ENCODE measurements around the gene S100A9. TPM values are rescaled to one million over a fixed set of nuclear protein-coding genes. Genes with fewer than 3 reads are reported as not detected.

The S100A9 gene
- total RNA-seq, 4 donors from 2014 or later = 33.4 to 175 (median 54.0) TPM

DNA sequence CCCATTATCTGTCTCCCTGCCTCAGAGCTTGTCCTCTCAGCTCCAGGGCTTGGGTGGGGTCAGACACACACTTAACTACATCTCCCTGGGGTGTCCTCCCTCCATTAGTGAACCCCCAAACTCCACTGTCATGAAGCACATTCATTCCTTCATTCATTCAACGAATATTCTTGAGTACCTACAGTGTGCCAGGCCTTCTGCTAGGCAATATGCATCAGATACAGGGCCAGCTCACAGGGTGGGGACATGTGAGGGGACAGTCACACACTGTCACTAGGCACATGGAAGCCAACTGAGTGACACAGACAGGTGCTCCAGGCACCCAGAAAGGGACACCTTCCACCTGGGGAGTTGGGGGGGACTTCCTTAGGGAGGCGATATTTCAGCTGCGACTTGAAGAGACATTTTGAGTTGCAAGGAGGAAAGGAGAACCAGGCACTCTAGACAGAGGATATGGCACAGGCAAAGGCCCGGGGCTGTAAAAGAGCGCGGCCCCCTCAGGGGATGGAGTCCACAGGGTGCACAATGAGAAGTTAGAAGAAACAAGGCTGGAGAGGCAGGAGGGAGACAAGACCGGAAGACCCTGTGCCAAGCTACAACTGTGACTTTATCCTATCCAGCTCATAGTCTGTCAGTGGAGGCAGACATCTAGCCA, 41.9 kb downstream of the S100A9 start:
- H3K4me1 ChIP-seq = no peaks in the 10 kb centered on the region
- no peak overlapping the region for H3K4me3 ChIP-seq
- H3K27ac ChIP-seq = no peak overlapping the region
- H3K9me3 ChIP-seq = no peaks in the 10 kb centered on the region
- no peaks in the 10 kb centered on the region for H3K36me3 ChIP-seq
- DNase-seq = no peak
- intact Hi-C loops (cut with DNase I; ENCODE audit: low total_unique reads) = no loop called here
- H3K27me3 ChIP-seq = no peaks in the 10 kb centered on the region
- no peak for TF ChIP-seq POLR2A (IDR thresholded peaks at IDR 0.05)

GRCh38 chr1:153400244-153400643, 42.6 kb downstream of the S100A9 start:
- no peaks in the 10 kb centered on the region for H3K27me3 ChIP-seq
- intact Hi-C loops (cut with DNase I; ENCODE audit: low total_unique reads) = no loop called here
- no peaks in the 10 kb centered on the region for H3K36me3 ChIP-seq
- H3K4me1 ChIP-seq = no peaks in the 10 kb centered on the region
- H3K27ac ChIP-seq = no peak overlapping the region
- TF ChIP-seq POLR2A (IDR thresholded peaks at IDR 0.05) = no peak
- TF ChIP-seq, protein P1, sequence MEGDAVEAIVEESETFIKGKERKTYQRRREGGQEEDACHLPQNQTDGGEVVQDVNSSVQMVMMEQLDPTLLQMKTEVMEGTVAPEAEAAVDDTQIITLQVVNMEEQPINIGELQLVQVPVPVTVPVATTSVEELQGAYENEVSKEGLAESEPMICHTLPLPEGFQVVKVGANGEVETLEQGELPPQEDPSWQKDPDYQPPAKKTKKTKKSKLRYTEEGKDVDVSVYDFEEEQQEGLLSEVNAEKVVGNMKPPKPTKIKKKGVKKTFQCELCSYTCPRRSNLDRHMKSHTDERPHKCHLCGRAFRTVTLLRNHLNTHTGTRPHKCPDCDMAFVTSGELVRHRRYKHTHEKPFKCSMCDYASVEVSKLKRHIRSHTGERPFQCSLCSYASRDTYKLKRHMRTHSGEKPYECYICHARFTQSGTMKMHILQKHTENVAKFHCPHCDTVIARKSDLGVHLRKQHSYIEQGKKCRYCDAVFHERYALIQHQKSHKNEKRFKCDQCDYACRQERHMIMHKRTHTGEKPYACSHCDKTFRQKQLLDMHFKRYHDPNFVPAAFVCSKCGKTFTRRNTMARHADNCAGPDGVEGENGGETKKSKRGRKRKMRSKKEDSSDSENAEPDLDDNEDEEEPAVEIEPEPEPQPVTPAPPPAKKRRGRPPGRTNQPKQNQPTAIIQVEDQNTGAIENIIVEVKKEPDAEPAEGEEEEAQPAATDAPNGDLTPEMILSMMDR (IDR thresholded peaks at IDR 0.05) = no peak
- H3K9me3 ChIP-seq = no peaks in the 10 kb centered on the region
- H3K4me3 ChIP-seq = no peak overlapping the region
- no peak for DNase-seq

GRCh38 chr1:153401461-153401860, 43.8 kb downstream of the S100A9 start:
- H3K4me3 ChIP-seq = no peak overlapping the region
- TF ChIP-seq POLR2A (IDR thresholded peaks at IDR 0.05) = no peak
- TF ChIP-seq, protein P1 (IDR thresholded peaks at IDR 0.05) = no peak
- no peaks in the 10 kb centered on the region for H3K9me3 ChIP-seq
- no peaks in the 10 kb centered on the region for H3K27me3 ChIP-seq
- DNase-seq = no peak
- H3K4me1 ChIP-seq = no peaks in the 10 kb centered on the region
- no peaks in the 10 kb centered on the region for H3K36me3 ChIP-seq
- intact Hi-C loops (cut with DNase I; ENCODE audit: low total_unique reads) = no loop called here
- H3K27ac ChIP-seq = no peak overlapping the region

DNA sequence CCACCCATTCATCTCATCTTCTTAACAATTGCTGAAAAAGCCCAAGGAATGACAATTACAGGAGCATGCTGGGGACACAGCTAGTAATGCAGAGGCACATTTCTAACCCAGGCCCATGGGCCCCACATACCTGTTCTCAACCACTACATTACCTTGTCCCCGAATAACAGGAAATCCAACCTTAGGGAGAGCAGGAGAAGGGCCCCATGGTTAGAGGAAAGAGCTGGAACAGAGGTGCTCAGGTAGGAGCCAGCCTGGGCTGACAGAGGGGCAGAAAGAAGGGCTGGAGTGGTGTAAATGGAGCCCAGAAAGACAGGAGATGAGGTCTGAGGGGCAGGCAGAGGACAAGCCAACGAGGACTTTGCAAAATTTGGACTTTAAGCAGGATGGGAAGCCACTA, 44.6 kb downstream of the S100A9 start:
- no peaks in the 10 kb centered on the region for H3K27me3 ChIP-seq

DNA sequence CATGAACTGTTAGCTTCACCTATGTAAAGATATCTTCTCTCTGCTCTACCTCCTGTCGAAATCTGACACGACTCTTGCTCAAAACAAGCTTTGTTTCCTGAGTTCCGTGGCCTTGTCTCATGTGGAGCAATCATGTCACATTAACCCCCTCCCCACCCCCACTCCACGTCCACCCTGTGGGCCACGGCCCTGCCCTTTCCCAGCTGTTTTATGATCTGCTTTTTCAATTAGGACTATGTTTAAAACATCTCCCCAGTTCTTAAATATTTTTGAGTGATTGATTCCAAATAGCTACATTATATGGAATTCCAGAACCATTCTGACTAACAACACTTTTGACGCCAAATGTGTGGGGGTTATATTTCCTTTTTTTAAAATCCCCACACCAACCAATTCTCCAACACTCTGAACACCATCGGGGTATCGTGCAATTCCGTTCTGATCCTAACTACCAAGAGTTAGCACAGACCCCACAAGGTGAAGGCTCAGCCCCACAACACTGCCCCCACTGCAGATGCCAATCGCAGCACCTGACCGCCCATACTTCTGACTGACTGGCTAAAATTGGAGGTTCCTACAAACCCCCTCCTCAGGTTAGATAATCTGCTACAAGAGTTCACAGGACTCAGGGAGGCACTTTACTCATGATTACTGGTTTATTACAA, 45.9 kb downstream of the S100A9 start:
- Histone ChIP-seq H3K4me3 (no peak overlapping the region), H3K4me1 (no peaks in the 10 kb centered on the region), H3K27me3 (no peaks in the 10 kb centered on the region), H3K27ac (no peak overlapping the region), H3K36me3 (no peaks in the 10 kb centered on the region), H3K9me3 (no peaks in the 10 kb centered on the region)
- intact Hi-C loops (cut with DNase I; ENCODE audit: low total_unique reads) = no loop called here
- TF ChIP-seq, protein P1 (IDR thresholded peaks at IDR 0.05) = no peak
- no peak for TF ChIP-seq POLR2A (IDR thresholded peaks at IDR 0.05)
- no peak for DNase-seq

More for the DNA sequence above, 44.6 kb downstream of the S100A9 start:
- H3K4me3 ChIP-seq = no peak overlapping the region
- TF ChIP-seq POLR2A (IDR thresholded peaks at IDR 0.05) = no peak
- TF ChIP-seq, protein P1 (IDR thresholded peaks at IDR 0.05) = no peak
- intact Hi-C loops (cut with DNase I; ENCODE audit: low total_unique reads) = no loop called here
- H3K9me3 ChIP-seq = no peaks in the 10 kb centered on the region
- no peak overlapping the region for H3K27ac ChIP-seq
- H3K36me3 ChIP-seq = no peaks in the 10 kb centered on the region
- no peak for DNase-seq
- H3K4me1 ChIP-seq = no peaks in the 10 kb centered on the region
